ENCODE results near the gene ZNF555.
"Not testable (repeated sequence)": the region's sequence is repeated elsewhere in the genome, so short reads cannot be mapped to it uniquely, and the experiment has no call there.

The ZNF555 gene

DNA sequence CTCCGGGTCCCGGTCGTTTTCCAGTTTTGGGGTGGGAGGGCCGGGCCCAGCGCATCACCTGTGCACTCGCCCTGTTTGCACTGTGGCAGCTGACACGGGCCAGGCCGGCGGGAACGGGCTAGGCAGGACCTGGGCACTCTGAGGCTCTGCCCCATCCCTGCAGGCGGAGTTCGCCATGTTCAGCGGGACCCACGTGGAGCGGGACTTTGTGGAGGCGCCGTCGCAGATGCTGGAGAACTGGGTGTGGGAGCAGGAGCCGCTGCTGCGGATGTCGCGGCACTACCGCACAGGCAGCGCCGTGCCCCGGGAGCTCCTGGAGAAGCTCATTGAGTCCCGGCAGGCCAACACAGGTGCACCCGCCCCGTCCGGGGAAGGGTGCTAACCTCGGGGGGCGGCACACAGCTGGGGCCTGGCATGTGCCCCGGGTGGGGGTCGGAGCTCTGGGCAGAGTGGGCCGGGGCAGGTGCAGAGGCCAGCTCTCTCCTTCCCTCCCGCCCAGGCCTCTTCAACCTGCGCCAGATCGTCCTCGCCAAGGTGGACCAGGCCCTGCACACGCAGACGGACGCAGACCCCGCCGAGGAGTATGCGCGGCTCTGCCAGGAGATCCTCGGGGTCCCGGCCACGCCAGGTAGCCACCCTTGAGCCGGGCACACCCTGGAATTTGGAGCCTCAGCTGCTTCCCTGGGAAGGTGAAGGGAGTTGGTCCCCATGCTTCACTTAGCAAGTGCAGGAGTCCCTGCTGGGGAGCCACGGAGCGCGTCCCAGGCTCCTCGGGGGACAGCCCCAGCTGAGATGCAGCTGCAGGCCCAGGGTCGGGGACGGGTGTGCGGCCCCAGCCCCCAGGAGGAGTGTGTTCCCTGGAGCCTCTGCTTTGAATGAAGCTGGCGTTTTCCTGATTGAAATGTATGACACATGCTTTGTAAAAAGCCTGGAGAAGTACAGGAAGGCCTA is 30.9 kb upstream of the ZNF555 start:
- no peak for DNase-seq (ENCODE audit: low read depth in 1 of 2, low spot score in 1 of 2)
- in situ Hi-C loops (cut with HindIII; ENCODE audit: low pct_unique_long_range_greater_than_20kb, low sequenced_read_pairs), result no loop called here
- no peak for TF ChIP-seq JUND (IDR thresholded peaks at IDR 0.05; ENCODE audit: low read depth)

DNA sequence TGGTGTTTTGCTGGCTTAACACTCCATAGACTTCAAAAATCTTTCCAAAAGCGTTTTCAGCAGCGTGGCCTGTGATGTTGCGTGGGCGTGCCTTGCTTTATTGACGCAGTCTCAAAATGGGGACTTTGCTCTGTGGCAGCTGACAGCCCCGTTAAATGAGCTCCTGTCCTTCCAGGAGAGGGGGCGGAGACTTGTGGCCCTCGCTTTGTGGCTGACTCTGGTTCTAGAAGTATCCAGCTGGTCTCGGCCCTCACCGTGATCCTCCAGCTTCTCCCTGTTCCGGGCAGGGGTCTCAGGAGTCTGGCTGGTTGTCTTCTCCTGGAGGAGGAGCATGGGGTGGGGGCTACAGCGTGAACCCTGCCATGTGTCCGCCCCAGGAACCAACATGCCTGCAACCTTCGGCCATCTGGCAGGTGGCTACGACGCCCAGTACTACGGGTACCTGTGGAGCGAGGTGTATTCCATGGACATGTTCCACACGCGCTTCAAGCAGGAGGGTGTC is 30.0 kb upstream of the ZNF555 start:
- DNase-seq (ENCODE audit: low read depth in 1 of 2, low spot score in 1 of 2), result no peak
- in situ Hi-C loops (cut with HindIII; ENCODE audit: low pct_unique_long_range_greater_than_20kb, low sequenced_read_pairs), result no loop called here
- no peak for TF ChIP-seq JUND (IDR thresholded peaks at IDR 0.05; ENCODE audit: low read depth)

DNA sequence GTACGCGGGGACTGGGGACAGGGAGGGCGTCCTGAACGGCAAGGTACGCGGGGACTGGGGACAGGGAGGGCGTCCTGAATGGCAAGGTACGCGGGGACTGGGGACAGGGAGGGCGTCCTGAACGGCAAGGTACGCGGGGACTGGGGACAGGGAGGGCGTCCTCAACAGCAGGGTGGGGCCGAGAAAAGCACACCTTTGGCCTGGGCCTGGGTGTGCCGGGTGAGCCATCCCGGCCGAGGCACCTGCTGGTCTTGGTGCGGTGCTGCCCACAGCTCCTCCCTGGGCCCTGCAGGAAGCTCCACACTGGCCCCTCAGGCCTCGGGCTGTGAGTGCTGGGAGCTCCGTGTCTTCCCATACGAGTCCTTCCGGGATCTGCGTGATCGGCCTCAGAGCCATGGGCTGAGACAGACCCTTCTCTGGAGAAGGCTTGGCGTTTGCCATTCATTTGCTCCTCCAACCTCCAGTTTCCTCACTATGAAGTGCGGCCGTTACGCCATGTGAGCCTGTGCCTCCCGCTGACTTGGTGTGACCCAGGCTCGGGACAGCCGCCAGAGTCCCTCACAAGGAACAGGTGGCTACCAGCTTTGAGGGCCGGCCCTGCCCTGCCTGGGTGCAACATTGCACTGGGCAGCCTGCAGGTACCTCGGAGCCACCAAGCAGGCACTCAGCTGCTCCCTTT is 29.4 kb upstream of the ZNF555 start:
- DNase-seq (ENCODE audit: low read depth in 1 of 2, low spot score in 1 of 2), result no peak
- in situ Hi-C loops (cut with HindIII; ENCODE audit: low pct_unique_long_range_greater_than_20kb, low sequenced_read_pairs), result no loop called here
- no peak for TF ChIP-seq JUND (IDR thresholded peaks at IDR 0.05; ENCODE audit: low read depth)

DNA sequence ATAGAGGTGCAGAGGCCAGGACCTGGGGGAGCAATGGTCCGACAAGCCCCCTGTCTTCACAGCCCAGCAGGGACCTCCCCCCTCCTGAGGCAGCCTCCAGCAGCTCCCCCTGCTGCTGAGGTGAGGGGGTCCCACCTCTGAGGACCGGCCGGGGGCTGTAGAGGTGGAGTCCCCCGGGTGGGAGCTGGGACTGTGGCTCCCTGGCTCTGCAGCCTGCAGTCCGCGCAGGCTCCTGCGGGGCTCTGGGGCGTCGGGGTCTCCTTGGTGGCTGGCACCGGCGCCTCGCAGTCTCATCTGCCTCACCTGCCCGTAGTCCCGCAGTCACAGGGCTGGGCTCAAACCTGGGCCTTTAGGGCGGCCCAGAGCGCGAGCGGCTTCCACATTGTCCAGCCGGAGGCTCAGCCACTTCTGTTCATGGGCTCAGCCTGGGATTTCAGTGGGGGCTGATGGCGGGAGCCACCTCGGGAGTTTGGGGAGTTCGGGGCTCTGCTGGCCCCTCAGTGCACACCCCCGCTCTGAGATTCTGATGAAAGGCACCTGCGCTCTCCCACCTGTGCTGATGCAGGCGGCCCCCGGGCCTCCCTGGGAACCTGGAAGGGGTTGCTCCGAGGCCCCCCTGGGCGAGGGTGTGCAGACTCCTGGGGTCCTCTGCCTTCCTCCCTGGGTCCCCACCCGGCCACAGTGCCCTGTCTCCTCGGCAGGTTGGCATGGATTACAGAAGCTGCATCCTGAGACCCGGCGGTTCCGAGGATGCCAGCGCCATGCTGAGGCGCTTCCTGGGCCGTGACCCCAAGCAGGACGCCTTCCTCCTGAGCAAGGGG is 28.7 kb upstream of the ZNF555 start:
- TF ChIP-seq JUND (IDR thresholded peaks at IDR 0.05; ENCODE audit: low read depth), result no peak
- in situ Hi-C loops (cut with HindIII; ENCODE audit: low pct_unique_long_range_greater_than_20kb, low sequenced_read_pairs), result no loop called here
- DNase-seq (ENCODE audit: low read depth in 1 of 2, low spot score in 1 of 2), result no peak

DNA sequence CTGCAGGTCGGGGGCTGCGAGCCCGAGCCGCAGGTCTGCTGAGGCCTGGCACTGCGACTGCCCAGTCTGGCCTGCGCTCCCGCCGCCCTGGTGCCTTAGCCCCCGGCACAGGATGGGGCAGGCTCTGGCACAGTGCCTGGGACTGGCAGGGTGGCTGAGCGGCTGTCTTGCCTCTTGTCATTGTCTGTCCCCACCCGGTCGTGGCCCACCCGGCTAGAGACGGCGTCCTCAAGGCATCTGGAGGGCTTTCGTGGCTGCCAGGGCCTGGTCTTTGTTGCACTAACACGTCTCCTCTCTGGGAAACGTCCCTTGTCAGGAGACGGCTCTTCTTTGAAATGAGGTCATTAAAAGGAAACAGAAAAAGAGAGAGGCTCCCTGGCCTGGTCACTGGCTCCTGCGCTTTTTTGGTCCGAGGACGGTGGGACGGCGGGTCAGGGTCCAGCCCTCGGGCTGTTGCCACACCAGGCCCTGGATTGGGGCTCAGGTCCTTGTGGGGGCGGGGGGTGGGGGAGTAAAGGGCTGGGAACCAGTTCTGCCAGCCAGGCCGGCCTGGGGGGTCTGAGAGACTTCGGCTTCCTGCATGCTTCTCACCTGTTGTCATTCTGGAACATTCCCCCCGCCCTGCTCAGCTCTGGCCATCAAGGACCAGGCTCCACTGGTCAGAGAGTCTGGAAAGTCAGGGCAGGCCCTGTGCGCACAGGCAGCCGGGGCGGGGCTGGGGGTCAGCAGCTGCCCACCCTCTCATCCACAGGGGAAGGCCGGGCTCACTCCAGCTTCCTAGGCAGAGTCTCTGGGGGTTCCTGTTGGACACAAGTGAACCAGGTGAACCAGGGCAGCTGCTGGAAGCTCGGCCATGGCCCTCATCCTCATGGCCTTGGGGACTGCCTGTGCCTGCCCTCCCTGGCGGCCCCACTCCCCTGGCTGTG is 27.8 kb upstream of the ZNF555 start:
- no peak for TF ChIP-seq JUND (IDR thresholded peaks at IDR 0.05; ENCODE audit: low read depth)
- DNase-seq (ENCODE audit: low read depth in 1 of 2, low spot score in 1 of 2), result peak; percentile 41 to 48
- in situ Hi-C loops (cut with HindIII; ENCODE audit: low pct_unique_long_range_greater_than_20kb, low sequenced_read_pairs), result no loop called here

DNA sequence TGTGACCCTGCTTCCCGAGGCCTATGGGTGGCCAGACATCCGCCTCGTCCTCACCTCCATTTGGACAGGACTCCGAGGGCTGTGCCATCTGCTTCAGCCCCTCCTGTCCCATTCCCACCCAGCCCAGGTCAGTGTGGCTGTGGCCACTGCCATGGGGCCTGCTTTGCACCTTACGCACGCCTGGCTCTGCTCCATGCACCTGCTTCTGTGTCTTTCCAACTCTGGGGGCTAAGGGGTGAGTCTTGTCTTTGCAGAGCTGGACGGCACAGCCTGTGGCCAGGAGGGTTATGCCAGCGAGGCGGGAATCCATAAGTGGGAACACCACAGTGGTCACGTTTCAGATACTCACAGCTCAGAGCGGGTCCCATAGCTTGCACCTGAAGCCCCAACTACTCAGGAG is 26.8 kb upstream of the ZNF555 start:
- in situ Hi-C loops (cut with HindIII; ENCODE audit: low pct_unique_long_range_greater_than_20kb, low sequenced_read_pairs), result no loop called here
- no peak for TF ChIP-seq JUND (IDR thresholded peaks at IDR 0.05; ENCODE audit: low read depth)
- DNase-seq (ENCODE audit: low read depth in 1 of 2, low spot score in 1 of 2), result no peak

DNA sequence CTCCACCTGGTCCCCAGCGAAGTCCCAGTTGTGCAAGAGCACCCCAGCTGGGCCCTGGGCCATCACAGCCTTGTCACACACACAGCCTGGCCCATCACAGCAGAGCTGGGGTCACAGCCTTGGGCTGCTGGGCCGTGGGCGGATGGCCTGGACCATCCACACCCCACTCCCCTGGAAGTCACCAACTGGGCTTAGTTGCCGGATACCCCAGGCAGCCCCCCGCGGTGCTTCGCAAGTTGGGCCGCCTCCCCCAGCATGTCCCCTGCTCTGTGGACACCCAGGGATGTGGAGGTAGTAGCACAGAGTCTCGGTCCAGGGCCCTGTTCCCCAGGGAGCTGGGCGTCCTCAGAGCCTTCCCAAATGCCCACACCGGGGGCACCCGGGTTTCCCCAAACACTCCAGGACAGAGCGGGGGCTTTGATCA is 26.1 kb upstream of the ZNF555 start:
- no peak for TF ChIP-seq JUND (IDR thresholded peaks at IDR 0.05; ENCODE audit: low read depth)
- in situ Hi-C loops (cut with HindIII; ENCODE audit: low pct_unique_long_range_greater_than_20kb, low sequenced_read_pairs), result no loop called here
- DNase-seq (ENCODE audit: low read depth in 1 of 2, low spot score in 1 of 2), result no peak

DNA sequence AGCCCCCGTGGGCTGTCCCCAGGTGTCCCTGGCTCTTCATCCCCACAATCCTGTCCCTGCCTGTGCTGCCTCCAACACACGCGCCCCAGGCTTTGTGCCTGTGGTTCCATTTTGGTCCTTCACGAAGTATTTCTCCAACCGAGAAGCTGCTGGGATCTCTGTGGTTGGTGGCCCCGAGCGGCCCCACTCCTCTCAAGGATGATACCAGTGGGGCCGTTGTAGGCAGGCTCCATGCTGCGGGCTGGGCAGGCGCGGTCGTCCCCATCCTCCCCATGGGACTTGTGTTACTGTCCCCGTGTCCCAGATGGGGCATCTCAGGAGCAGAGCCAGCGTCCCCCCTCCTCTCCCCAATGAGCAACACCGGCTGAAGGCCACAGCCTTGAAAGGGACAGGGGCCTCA is 25.4 kb upstream of the ZNF555 start:
- in situ Hi-C loops (cut with HindIII; ENCODE audit: low pct_unique_long_range_greater_than_20kb, low sequenced_read_pairs), result no loop called here
- no peak for DNase-seq (ENCODE audit: low read depth in 1 of 2, low spot score in 1 of 2)
- TF ChIP-seq JUND (IDR thresholded peaks at IDR 0.05; ENCODE audit: low read depth), result no peak

DNA sequence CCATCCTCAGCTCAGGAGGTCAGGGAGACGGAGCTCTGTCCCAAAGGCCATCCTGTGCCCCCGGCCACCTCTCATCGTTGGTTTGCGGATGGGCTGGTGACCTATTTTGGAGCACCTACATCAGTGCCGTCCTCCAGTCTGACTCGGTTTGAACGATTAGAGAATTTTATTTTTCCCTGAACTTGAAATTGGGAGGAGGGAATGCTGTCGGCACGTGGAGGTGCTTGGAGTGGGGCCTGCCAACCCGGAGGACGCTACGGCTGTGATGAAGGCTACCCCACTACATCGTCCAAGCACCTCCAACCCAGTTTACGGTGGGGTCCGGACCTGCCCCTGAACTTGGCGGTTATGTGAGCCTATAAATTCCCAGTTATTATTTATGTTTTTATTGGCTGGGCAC is 24.6 kb upstream of the ZNF555 start:
- no peak for DNase-seq (ENCODE audit: low read depth in 1 of 2, low spot score in 1 of 2)
- in situ Hi-C loops (cut with HindIII; ENCODE audit: low pct_unique_long_range_greater_than_20kb, low sequenced_read_pairs), result no loop called here
- TF ChIP-seq JUND (IDR thresholded peaks at IDR 0.05; ENCODE audit: low read depth), result no peak

DNA sequence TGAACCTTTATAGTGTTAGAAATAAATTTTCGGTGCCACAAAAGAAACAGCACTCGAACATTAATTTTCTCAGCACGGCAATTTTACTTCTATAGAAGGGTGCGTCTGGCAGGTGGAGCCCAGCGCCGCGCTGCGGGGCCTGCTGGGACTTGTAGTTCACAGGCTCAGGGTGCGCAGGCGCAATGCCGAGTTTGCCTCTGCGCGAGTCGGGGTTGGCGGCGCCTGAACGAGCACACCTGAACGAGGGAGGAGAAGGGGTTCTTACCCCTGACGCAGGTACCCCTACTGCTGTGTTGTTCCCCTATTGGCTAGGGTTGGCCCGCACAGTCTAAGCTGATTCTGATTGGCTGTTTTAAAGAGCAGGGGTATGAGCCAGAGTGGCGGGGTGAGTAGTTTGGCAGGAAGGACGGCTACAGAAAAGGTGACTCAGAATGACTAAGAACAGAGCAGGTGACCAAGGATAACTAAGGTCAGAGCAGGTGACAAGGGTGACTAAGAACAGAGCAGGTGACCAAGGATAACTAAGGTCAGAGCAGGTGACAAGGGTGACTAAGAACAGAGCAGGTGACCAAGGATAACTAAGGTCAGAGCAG is 23.9 kb upstream of the ZNF555 start:
- in situ Hi-C loops (cut with HindIII; ENCODE audit: low pct_unique_long_range_greater_than_20kb, low sequenced_read_pairs); DNase-seq (ENCODE audit: low read depth in 1 of 2, low spot score in 1 of 2): not testable (repeated sequence)

DNA sequence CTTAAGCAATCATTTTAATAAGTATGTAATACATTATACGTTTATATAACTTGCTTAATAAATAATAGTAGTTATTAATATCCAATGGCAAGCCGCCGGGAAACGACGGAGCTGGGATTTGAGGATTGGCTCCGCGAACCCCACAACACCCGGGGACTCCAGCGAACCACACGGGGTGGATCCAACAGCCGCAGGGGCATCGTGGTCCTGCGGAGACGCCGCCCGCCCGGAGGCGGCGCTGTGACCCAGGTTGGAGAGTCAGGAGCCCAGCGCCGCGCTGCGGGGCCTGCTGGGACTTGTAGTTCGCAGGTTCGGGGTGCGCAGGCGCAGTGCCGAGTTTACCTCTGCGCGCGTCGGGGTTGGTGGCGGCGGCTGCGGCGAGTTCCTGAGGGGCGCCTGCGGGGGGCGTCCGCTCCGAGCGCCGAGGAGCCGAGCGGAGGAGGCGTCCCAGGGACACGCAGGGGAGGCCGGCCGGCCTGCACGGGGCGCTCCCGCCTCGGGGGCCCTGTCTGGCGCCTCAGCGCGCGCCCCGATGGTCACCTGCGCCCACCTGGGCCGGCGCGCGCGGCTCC is 21.6 kb upstream of the ZNF555 start, which contains the start of gene ZNF554:
TSS of gene ZNF554 (plus strand) at position 329 of the 572 bp plus-strand sequence. CDS start at position 533, 204 bp downstream.
- DNase-seq (ENCODE audit: low read depth in 1 of 2, low spot score in 1 of 2), result peak; percentile 82 to 94
- TF ChIP-seq JUND (IDR thresholded peaks at IDR 0.05; ENCODE audit: low read depth), result no peak
- in situ Hi-C loops (cut with HindIII; ENCODE audit: low pct_unique_long_range_greater_than_20kb, low sequenced_read_pairs), result no loop called here
